Measurements from ENCODE around the gene LAMA3.

Gene LAMA3

GRCh38 chr18:23706971-23707640 lies 17.9 kb downstream of the LAMA3 start:
- H3K4ac ChIP-seq (ENCODE audit: low read length): no peak overlapping the region
- H3K4me1 ChIP-seq (ENCODE audit: control insufficient read depth in 2 of 2, insufficient read depth in 1 of 2, low read depth in 1 of 2, low read length in 2 of 2): no peaks in the 10 kb centered on the region

GRCh38 chr18:23710068-23710527 lies 20.8 kb downstream of the LAMA3 start:
- no peak overlapping the region for H2BK12ac ChIP-seq (ENCODE audit: low read length)
- no peak for DNase-seq (ENCODE audit: low spot score)

More at GRCh38 chr18:23706971-23707640, 17.9 kb downstream of the LAMA3 start:
- no peak overlapping the region for H3K27ac ChIP-seq (replicated peaks; ENCODE audit: low read length)
- peaks cover 0 to 2% (median 0%) of the 10 kb centered on the region in 3 experiments for H3K27me3 ChIP-seq (ENCODE audit: control insufficient read depth in 3 of 3, insufficient read depth in 3 of 3, low read depth in 1 of 3, low read length in 3 of 3)
- no peak overlapping the region for H2AFZ ChIP-seq (ENCODE audit: low read length)
- WGBS, 2 donors (ENCODE audit: extremely low coverage in 2 of 2, insufficient read length in 2 of 2, insufficient replicate concordance in 1 of 2): no CpG with 5 or more reads among the region's 3 CpGs
- no peak overlapping the region for H3K14ac ChIP-seq (ENCODE audit: low read length)
- H2BK12ac ChIP-seq (ENCODE audit: low read length): no peak overlapping the region
- no peak overlapping the region for H3K18ac ChIP-seq (ENCODE audit: low read length)
- no peak overlapping the region for H3K9ac ChIP-seq (ENCODE audit: low read depth, low read length, poor library complexity)
- no peak overlapping the region for H4K91ac ChIP-seq (ENCODE audit: low read depth, low read length, poor library complexity)
- no peaks in the 10 kb centered on the region for H3K36me3 ChIP-seq (replicated peaks in 1 of 2; ENCODE audit: control insufficient read depth in 2 of 2, insufficient read depth in 2 of 2, low read length in 2 of 2)
- H3K9me3 ChIP-seq (replicated peaks in 1 of 2; ENCODE audit: control insufficient read depth in 2 of 2, insufficient read depth in 1 of 2, low read depth in 1 of 2, low read length in 2 of 2): no peaks in the 10 kb centered on the region
- no peak overlapping the region for H3K4me3 ChIP-seq (ENCODE audit: low read length in 2 of 2)
- no peak for DNase-seq (ENCODE audit: low spot score)
- H2AK5ac ChIP-seq (ENCODE audit: low read depth, low read length): no peak overlapping the region
- no peak overlapping the region for H2BK15ac ChIP-seq (ENCODE audit: low read length)
- H4K8ac ChIP-seq (ENCODE audit: low read depth, low read length): no peak overlapping the region
- no peak overlapping the region for H2BK5ac ChIP-seq (ENCODE audit: low read length)
- no peak overlapping the region for H3K23ac ChIP-seq (ENCODE audit: low read depth, low read length, poor library complexity)
- H2BK120ac ChIP-seq (ENCODE audit: low read depth, low read length): no peak overlapping the region
- no peaks in the 10 kb centered on the region for H3K79me1 ChIP-seq (ENCODE audit: low read depth, low read length)
- H3K4me2 ChIP-seq (ENCODE audit: insufficient read depth, low read length, poor library complexity, severe bottlenecking): no peak overlapping the region

DNA sequence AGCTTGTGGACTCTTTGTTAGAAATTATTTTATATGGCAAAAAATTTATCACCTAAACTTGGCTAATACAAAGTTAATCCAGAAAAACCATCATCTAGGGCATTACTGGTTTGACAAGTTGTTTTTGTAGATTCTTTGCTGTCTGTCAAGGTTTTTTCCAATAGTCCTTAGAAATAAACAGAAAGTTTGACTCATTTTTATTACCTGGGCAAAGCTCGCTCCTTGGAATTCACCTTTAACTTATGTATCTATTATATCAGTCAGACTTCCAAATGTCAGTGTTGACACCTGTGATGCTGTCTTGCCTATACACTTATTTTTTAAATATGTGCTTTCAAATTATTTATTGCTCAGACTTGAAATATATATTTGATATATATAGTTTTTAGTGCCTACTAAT lies 21.7 kb downstream of the LAMA3 start:
- Histone ChIP-seq H2BK5ac (ENCODE audit: low read length) (no peak overlapping the region), H3K27ac (replicated peaks; ENCODE audit: low read length) (no peak overlapping the region), H3K9me3 (replicated peaks in 1 of 2; ENCODE audit: control insufficient read depth in 2 of 2, insufficient read depth in 1 of 2, low read depth in 1 of 2, low read length in 2 of 2) (peaks cover 0 to 2% of the 10 kb centered on the region in 2 donors), H4K8ac (ENCODE audit: low read depth, low read length) (no peak overlapping the region), H2BK12ac (ENCODE audit: low read length) (no peak overlapping the region), H3K79me1 (ENCODE audit: low read depth, low read length) (no peaks in the 10 kb centered on the region), H3K9ac (ENCODE audit: low read depth, low read length, poor library complexity) (no peak overlapping the region), H3K36me3 (replicated peaks in 1 of 2; ENCODE audit: control insufficient read depth in 2 of 2, insufficient read depth in 2 of 2, low read length in 2 of 2) (no peaks in the 10 kb centered on the region), H2BK15ac (ENCODE audit: low read length) (no peak overlapping the region), H3K14ac (ENCODE audit: low read length) (no peak overlapping the region), H3K27me3 (ENCODE audit: control insufficient read depth in 3 of 3, insufficient read depth in 3 of 3, low read depth in 1 of 3, low read length in 3 of 3) (no peaks in the 10 kb centered on the region), H2AFZ (ENCODE audit: low read length) (no peak overlapping the region), H3K4me1 (ENCODE audit: control insufficient read depth in 2 of 2, insufficient read depth in 1 of 2, low read depth in 1 of 2, low read length in 2 of 2) (no peaks in the 10 kb centered on the region), H3K4me3 (ENCODE audit: low read length in 2 of 2) (no peak overlapping the region), H4K91ac (ENCODE audit: low read depth, low read length, poor library complexity) (no peak overlapping the region), H2AK5ac (ENCODE audit: low read depth, low read length) (no peak overlapping the region), H2BK120ac (ENCODE audit: low read depth, low read length) (no peak overlapping the region), H3K23ac (ENCODE audit: low read depth, low read length, poor library complexity) (no peak overlapping the region), H3K4ac (ENCODE audit: low read length) (no peak overlapping the region), H3K4me2 (ENCODE audit: insufficient read depth, low read length, poor library complexity, severe bottlenecking) (no peak overlapping the region), H3K18ac (ENCODE audit: low read length) (no peak overlapping the region)
- no peak for DNase-seq (ENCODE audit: low spot score)
- no CpG with 5 or more reads among the region's 1 CpG for WGBS, 2 donors (ENCODE audit: extremely low coverage in 2 of 2, insufficient read length in 2 of 2, insufficient replicate concordance in 1 of 2)

More at GRCh38 chr18:23710068-23710527, 20.8 kb downstream of the LAMA3 start:
- no peak overlapping the region for H2AK5ac ChIP-seq (ENCODE audit: low read depth, low read length)
- no peak overlapping the region for H3K23ac ChIP-seq (ENCODE audit: low read depth, low read length, poor library complexity)
- no peak overlapping the region for H3K27ac ChIP-seq (replicated peaks; ENCODE audit: low read length)
- H3K36me3 ChIP-seq (replicated peaks in 1 of 2; ENCODE audit: control insufficient read depth in 2 of 2, insufficient read depth in 2 of 2, low read length in 2 of 2): no peaks in the 10 kb centered on the region
- no peak overlapping the region for H4K91ac ChIP-seq (ENCODE audit: low read depth, low read length, poor library complexity)
- no peak overlapping the region for H3K4ac ChIP-seq (ENCODE audit: low read length)
- H3K27me3 ChIP-seq (ENCODE audit: control insufficient read depth in 3 of 3, insufficient read depth in 3 of 3, low read depth in 1 of 3, low read length in 3 of 3): no peaks in the 10 kb centered on the region
- no peak overlapping the region for H3K4me3 ChIP-seq (ENCODE audit: low read length in 2 of 2)
- no CpG with 5 or more reads among the region's 17 CpGs for WGBS, 2 donors (ENCODE audit: extremely low coverage in 2 of 2, insufficient read length in 2 of 2, insufficient replicate concordance in 1 of 2)
- no peak overlapping the region for H3K9ac ChIP-seq (ENCODE audit: low read depth, low read length, poor library complexity)
- no peak overlapping the region for H2AFZ ChIP-seq (ENCODE audit: low read length)
- no peak overlapping the region for H2BK15ac ChIP-seq (ENCODE audit: low read length)
- H3K4me2 ChIP-seq (ENCODE audit: insufficient read depth, low read length, poor library complexity, severe bottlenecking): no peak overlapping the region
- no peak overlapping the region for H3K14ac ChIP-seq (ENCODE audit: low read length)
- no peak overlapping the region for H2BK120ac ChIP-seq (ENCODE audit: low read depth, low read length)
- no peak overlapping the region for H3K18ac ChIP-seq (ENCODE audit: low read length)
- H3K79me1 ChIP-seq (ENCODE audit: low read depth, low read length): no peaks in the 10 kb centered on the region
- H4K8ac ChIP-seq (ENCODE audit: low read depth, low read length): no peak overlapping the region
- peaks cover 0 to 2% of the 10 kb centered on the region in 2 donors for H3K9me3 ChIP-seq (replicated peaks in 1 of 2; ENCODE audit: control insufficient read depth in 2 of 2, insufficient read depth in 1 of 2, low read depth in 1 of 2, low read length in 2 of 2)
- H2BK5ac ChIP-seq (ENCODE audit: low read length): no peak overlapping the region
- H3K4me1 ChIP-seq (ENCODE audit: control insufficient read depth in 2 of 2, insufficient read depth in 1 of 2, low read depth in 1 of 2, low read length in 2 of 2): no peaks in the 10 kb centered on the region

- H3K9ac ChIP-seq (ENCODE audit: low read depth, low read length, poor library complexity): no peak overlapping the region
- H3K23ac ChIP-seq (ENCODE audit: low read depth, low read length, poor library complexity): no peak overlapping the region
- no peak overlapping the region for H2BK5ac ChIP-seq (ENCODE audit: low read length)
- H3K4me1 ChIP-seq (ENCODE audit: control insufficient read depth in 2 of 2, insufficient read depth in 1 of 2, low read depth in 1 of 2, low read length in 2 of 2): no peaks in the 10 kb centered on the region
- H3K9me3 ChIP-seq (replicated peaks in 1 of 2; ENCODE audit: control insufficient read depth in 2 of 2, insufficient read depth in 1 of 2, low read depth in 1 of 2, low read length in 2 of 2): peaks cover 0 to 2% of the 10 kb centered on the region in 2 donors
- no peak overlapping the region for H2BK12ac ChIP-seq (ENCODE audit: low read length)
- no peak overlapping the region for H3K18ac ChIP-seq (ENCODE audit: low read length)
- no peak overlapping the region for H3K27ac ChIP-seq (replicated peaks; ENCODE audit: low read length)
- H4K8ac ChIP-seq (ENCODE audit: low read depth, low read length): no peak overlapping the region
- no peaks in the 10 kb centered on the region for H3K36me3 ChIP-seq (replicated peaks in 1 of 2; ENCODE audit: control insufficient read depth in 2 of 2, insufficient read depth in 2 of 2, low read length in 2 of 2)
- H3K4ac ChIP-seq (ENCODE audit: low read length): no peak overlapping the region
- H3K27me3 ChIP-seq (ENCODE audit: control insufficient read depth in 3 of 3, insufficient read depth in 3 of 3, low read depth in 1 of 3, low read length in 3 of 3): no peaks in the 10 kb centered on the region
- no peak overlapping the region for H4K91ac ChIP-seq (ENCODE audit: low read depth, low read length, poor library complexity)
- H2BK120ac ChIP-seq (ENCODE audit: low read depth, low read length): no peak overlapping the region
- no peak for DNase-seq (ENCODE audit: low spot score)
- H2AFZ ChIP-seq (ENCODE audit: low read length): no peak overlapping the region
- H3K14ac ChIP-seq (ENCODE audit: low read length): no peak overlapping the region
- no peak overlapping the region for H2AK5ac ChIP-seq (ENCODE audit: low read depth, low read length)
- no CpG with 5 or more reads among the region's 1 CpG for WGBS, 2 donors (ENCODE audit: extremely low coverage in 2 of 2, insufficient read length in 2 of 2, insufficient replicate concordance in 1 of 2)
- H3K79me1 ChIP-seq (ENCODE audit: low read depth, low read length): no peaks in the 10 kb centered on the region
- no peak overlapping the region for H3K4me2 ChIP-seq (ENCODE audit: insufficient read depth, low read length, poor library complexity, severe bottlenecking)
- H2BK15ac ChIP-seq (ENCODE audit: low read length): no peak overlapping the region
- H3K4me3 ChIP-seq (ENCODE audit: low read length in 2 of 2): no peak overlapping the region
Observed at GRCh38 chr18:23711426-23711825, 22.2 kb downstream of the LAMA3 start.

Data from neuronal stem cell (in vitro differentiated cells).